ENCODE results near the gene HPN.

GRCh38 chr19:35065574-35065973, 24.1 kb downstream of the HPN start:
- no peak for TF ChIP-seq CTCF (conservative IDR thresholded peaks at IDR 0.05; ENCODE audit: low read length)
- no peak for TF ChIP-seq EZH2phosphoT487 (IDR thresholded peaks at IDR 0.05; ENCODE audit: borderline replicate concordance)

All from Loucy (cell line).